HG03520 (cell line): ENCODE results near the gene SEPTIN6.

Experiments used
- ATAC-seq: cut with Tn5 transposase; IDR thresholded peaks from one replicate; pipeline ENCODE4 v1.9.1; 2021; ENCODE audit warnings: mild to moderate bottlenecking, moderate library complexity; ENCODE audit not compliant: unreplicated experiment

Gene SEPTIN6

GRCh38 chrX:119693040-119693995 is at the start of gene SEPTIN6:
Gene SEPTIN6 (minus strand): TSS chrX:119693168. CDS start chrX:119693105, 63 bp downstream.
- ATAC-seq: peak; percentile 50

GRCh38 chrX:119738742-119739141 is 45.8 kb upstream of the SEPTIN6 start:
- ATAC-seq: no peak

GRCh38 chrX:119736206-119736764 is 43.3 kb upstream of the SEPTIN6 start:
- ATAC-seq: no peak

GRCh38 chrX:119735467-119735866 is 42.5 kb upstream of the SEPTIN6 start:
- ATAC-seq: no peak

GRCh38 chrX:119734897-119735339 is 42.0 kb upstream of the SEPTIN6 start:
- no peak for ATAC-seq

GRCh38 chrX:119729408-119730201 is 36.6 kb upstream of the SEPTIN6 start:
- ATAC-seq: no peak

GRCh38 chrX:119728487-119728886 is 35.5 kb upstream of the SEPTIN6 start:
- ATAC-seq: no peak

GRCh38 chrX:119726900-119727555 is 34.1 kb upstream of the SEPTIN6 start:
- no peak for ATAC-seq

- ATAC-seq: no peak
These were observed 29.0 kb upstream of the SEPTIN6 start for GRCh38 chrX:119721926-119722325.

- no peak for ATAC-seq
These were observed 28.5 kb upstream of the SEPTIN6 start for GRCh38 chrX:119721487-119721886.

- ATAC-seq: no peak
These were observed 16.7 kb upstream of the SEPTIN6 start for GRCh38 chrX:119709630-119710029.

GRCh38 chrX:119708936-119709335 is 16.0 kb upstream of the SEPTIN6 start:
- no peak for ATAC-seq

GRCh38 chrX:119706616-119707015 is 13.6 kb upstream of the SEPTIN6 start:
- peak; percentile 95 for ATAC-seq

- no peak for ATAC-seq
These were observed 5.9 kb upstream of the SEPTIN6 start for GRCh38 chrX:119698845-119699244.

GRCh38 chrX:119696251-119696890 is 3.4 kb upstream of the SEPTIN6 start:
- no peak for ATAC-seq

- no peak for ATAC-seq
These were observed 2.6 kb upstream of the SEPTIN6 start for GRCh38 chrX:119695535-119696050.

- ATAC-seq: no peak
These were observed 1.9 kb upstream of the SEPTIN6 start for GRCh38 chrX:119694601-119695534.

- no peak for ATAC-seq
These were observed 1.1 kb upstream of the SEPTIN6 start for GRCh38 chrX:119693996-119694451.
